Osteoblast (primary cell): ENCODE results near the gene ETNK1. TPM values are rescaled to one million over a fixed set of nuclear protein-coding genes. Genes with fewer than 3 reads are reported as not detected.

ENCODE experiments used
- DNase-seq: peaks from one replicate; pipeline ENCODE4 v3.0.0; 2011; ENCODE audit warnings: low spot score, mixed read lengths; ENCODE audit not compliant: insufficient read length; ENCODE audit errors: missing footprints
- H2AFZ ChIP-seq: 2 replicates; pipeline ENCODE4 v1.6.0; 2011; ENCODE audit warnings: mild to moderate bottlenecking, low read length
- H3K27ac ChIP-seq: 2 replicates; pipeline ENCODE4 v1.5.1; 2011; ENCODE audit warnings: mild to moderate bottlenecking, low read depth, low read length, moderate library complexity
- H3K27me3 ChIP-seq: 2 replicates; pipeline ENCODE4 v1.6.0; 2012; ENCODE audit warnings: mild to moderate bottlenecking, control low read depth, inconsistent platforms, low read length, moderate library complexity; ENCODE audit not compliant: insufficient read depth
- H3K36me3 ChIP-seq: 2 replicates; pipeline ENCODE4 v1.5.1; 2011; ENCODE audit warnings: mild to moderate bottlenecking, low read length, control low read depth, moderate library complexity; ENCODE audit not compliant: insufficient read depth
- H3K4me1 ChIP-seq: 2 replicates; pipeline ENCODE4 v1.5.1; 2011; ENCODE audit warnings: mild to moderate bottlenecking, low read length, control low read depth, moderate library complexity; ENCODE audit not compliant: insufficient read depth
- H3K4me2 ChIP-seq: 2 replicates; pipeline ENCODE4 v1.6.0; 2011; ENCODE audit warnings: mild to moderate bottlenecking, low read length; ENCODE audit not compliant: insufficient read depth
- H3K4me3 ChIP-seq: fragments of 200-600 bp; sonication (generic); 3 replicates; pipeline ENCODE4 v1.5.1; 2012; ENCODE audit warnings: mild to moderate bottlenecking, low read length, inconsistent platforms; ENCODE audit not compliant: insufficient read depth
- H3K79me2 ChIP-seq: 2 replicates; pipeline ENCODE4 v1.6.0; 2012; ENCODE audit warnings: mild to moderate bottlenecking, low read length, control low read depth, inconsistent platforms; ENCODE audit not compliant: insufficient read depth
- H3K9me3 ChIP-seq: 2 replicates; pipeline ENCODE4 v1.5.1; 2011; ENCODE audit warnings: low read depth, low read length, control low read depth
- H4K20me1 ChIP-seq: 2 replicates; pipeline ENCODE4 v1.6.0; 2012; ENCODE audit warnings: mild to moderate bottlenecking, low read length, control low read depth; ENCODE audit not compliant: insufficient read depth
- total RNA-seq: library from RNA; depleted of rRNA; stranded (reverse); fragments of >200 nt; gene quantifications from 2 replicates; pipeline ENCODE4 v1.2.3, GENCODE V29; 2012
- TF ChIP-seq, protein P1 (sequence below): IDR thresholded peaks from 2 replicates; pipeline ENCODE4 v1.5.1; 2011; ENCODE audit warnings: mild to moderate bottlenecking, low read depth, low read length, moderate library complexity; ENCODE audit errors: extremely low read depth

The ETNK1 gene
- total RNA-seq, 1 donor, result 43.4 TPM

DNA sequence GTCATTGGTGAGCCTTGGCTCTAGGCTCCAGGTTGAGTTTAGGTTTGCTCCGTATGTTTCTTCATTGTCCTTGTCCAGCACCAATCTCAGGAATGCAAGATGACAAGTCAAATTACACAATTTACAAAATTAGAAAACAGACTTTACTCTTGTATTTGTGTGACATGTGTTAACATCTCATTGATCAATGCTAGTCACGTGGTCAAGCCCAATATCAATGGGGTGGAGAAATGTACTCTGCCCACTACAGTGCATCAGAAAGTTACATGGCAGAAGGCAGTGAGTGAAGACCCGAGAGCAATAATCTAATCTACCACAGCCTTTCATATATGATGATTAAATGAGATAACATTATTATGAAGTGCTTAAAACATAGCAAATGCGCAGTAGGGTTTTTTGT, 94.8 kb downstream of the ETNK1 start:
- no peak overlapping the region for H3K4me3 ChIP-seq
- H3K79me2 ChIP-seq, result no peaks in the 10 kb centered on the region
- H3K36me3 ChIP-seq, result no peaks in the 10 kb centered on the region
- no peak for DNase-seq
- no peaks in the 10 kb centered on the region for H3K27me3 ChIP-seq
- TF ChIP-seq, protein P1, sequence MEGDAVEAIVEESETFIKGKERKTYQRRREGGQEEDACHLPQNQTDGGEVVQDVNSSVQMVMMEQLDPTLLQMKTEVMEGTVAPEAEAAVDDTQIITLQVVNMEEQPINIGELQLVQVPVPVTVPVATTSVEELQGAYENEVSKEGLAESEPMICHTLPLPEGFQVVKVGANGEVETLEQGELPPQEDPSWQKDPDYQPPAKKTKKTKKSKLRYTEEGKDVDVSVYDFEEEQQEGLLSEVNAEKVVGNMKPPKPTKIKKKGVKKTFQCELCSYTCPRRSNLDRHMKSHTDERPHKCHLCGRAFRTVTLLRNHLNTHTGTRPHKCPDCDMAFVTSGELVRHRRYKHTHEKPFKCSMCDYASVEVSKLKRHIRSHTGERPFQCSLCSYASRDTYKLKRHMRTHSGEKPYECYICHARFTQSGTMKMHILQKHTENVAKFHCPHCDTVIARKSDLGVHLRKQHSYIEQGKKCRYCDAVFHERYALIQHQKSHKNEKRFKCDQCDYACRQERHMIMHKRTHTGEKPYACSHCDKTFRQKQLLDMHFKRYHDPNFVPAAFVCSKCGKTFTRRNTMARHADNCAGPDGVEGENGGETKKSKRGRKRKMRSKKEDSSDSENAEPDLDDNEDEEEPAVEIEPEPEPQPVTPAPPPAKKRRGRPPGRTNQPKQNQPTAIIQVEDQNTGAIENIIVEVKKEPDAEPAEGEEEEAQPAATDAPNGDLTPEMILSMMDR, result no peak
- H3K9me3 ChIP-seq, result no peaks in the 10 kb centered on the region
- no peak overlapping the region for H3K4me2 ChIP-seq
- no peaks in the 10 kb centered on the region for H4K20me1 ChIP-seq
- no peak overlapping the region for H3K27ac ChIP-seq
- H2AFZ ChIP-seq, result no peak overlapping the region
- H3K4me1 ChIP-seq, result no peaks in the 10 kb centered on the region

DNA sequence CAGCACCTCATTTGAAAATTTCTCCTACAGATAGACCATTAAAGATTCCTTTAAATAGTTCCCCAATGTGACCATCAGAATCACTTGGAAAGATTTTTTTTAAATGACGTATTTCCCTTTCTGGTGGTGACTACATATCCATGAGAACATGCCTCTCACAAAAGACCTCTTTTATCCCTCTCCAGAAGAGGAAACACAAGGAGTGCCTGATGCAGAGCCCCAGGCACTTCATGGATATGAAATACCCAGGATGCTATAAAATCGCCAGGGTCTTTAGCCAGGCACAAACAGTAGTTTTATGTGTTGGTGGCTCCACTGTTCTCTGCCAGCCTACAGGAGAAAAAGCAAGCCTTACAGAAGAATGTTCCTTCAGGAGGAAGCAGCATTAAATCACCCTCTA, 97.1 kb downstream of the ETNK1 start:
- H3K4me2 ChIP-seq, result no peak overlapping the region
- H4K20me1 ChIP-seq, result no peaks in the 10 kb centered on the region
- H3K27me3 ChIP-seq, result no peaks in the 10 kb centered on the region
- H3K79me2 ChIP-seq, result no peaks in the 10 kb centered on the region
- no peaks in the 10 kb centered on the region for H3K9me3 ChIP-seq
- DNase-seq, result no peak
- H3K4me3 ChIP-seq, result no peak overlapping the region
- H3K4me1 ChIP-seq, result no peaks in the 10 kb centered on the region
- H3K27ac ChIP-seq, result no peak overlapping the region
- H3K36me3 ChIP-seq, result no peaks in the 10 kb centered on the region
- TF ChIP-seq, protein P1, result no peak
- H2AFZ ChIP-seq, result no peak overlapping the region

DNA sequence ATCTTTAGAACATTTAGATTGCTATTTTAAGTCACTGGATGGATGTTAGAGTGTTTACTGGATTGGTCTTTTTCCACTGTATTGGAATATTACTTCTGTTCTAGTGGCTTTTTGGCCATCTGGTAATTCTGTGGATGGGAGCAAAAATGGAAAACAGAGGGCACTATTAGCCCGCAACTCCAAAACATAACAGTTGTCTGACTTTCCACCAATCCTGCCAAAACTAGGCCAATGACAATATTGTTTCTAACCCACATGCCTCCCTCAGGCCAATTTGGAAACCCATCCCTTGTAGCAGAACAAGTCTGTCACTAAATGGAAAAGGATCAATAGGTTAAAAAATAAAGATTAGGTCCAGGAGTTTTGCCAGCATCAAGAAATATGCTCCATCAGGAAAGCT, 97.8 kb downstream of the ETNK1 start:
- TF ChIP-seq, protein P1, result no peak
- Histone ChIP-seq H3K36me3 (no peaks in the 10 kb centered on the region), H3K79me2 (no peaks in the 10 kb centered on the region), H3K9me3 (no peaks in the 10 kb centered on the region), H4K20me1 (no peaks in the 10 kb centered on the region), H3K27me3 (no peaks in the 10 kb centered on the region), H3K27ac (no peak overlapping the region), H2AFZ (no peak overlapping the region), H3K4me2 (no peak overlapping the region), H3K4me1 (no peaks in the 10 kb centered on the region), H3K4me3 (no peak overlapping the region)
- DNase-seq, result peak; percentile 34

GRCh38 chr12:22728987-22729386, 104.0 kb downstream of the ETNK1 start:
- H3K4me2 ChIP-seq, result peak overlapping the region; percentile 90

More at GRCh38 chr12:22728987-22729386, 104.0 kb downstream of the ETNK1 start:
- Histone ChIP-seq H4K20me1 (no peaks in the 10 kb centered on the region), H3K9me3 (no peaks in the 10 kb centered on the region), H3K27ac (peak overlapping the region; percentile 93), H2AFZ (peak overlapping the region; percentile 95), H3K79me2 (no peaks in the 10 kb centered on the region), H3K4me3 (peak overlapping the region; percentile 71), H3K4me1 (peaks cover 44% of the 10 kb centered on the region), H3K36me3 (no peaks in the 10 kb centered on the region), H3K27me3 (no peaks in the 10 kb centered on the region)
- TF ChIP-seq, protein P1, result no peak
- DNase-seq, result no peak
